Rectal smooth muscle tissue (tissue), 1 donor: Measurements from ENCODE around the gene SHC1.

Experiments used
- H3K27ac ChIP-seq: one replicate; pipeline ENCODE4 v1.7.0; 2013; ENCODE audit warnings: low read depth, low read length, inconsistent platforms
- H3K27me3 ChIP-seq: one replicate; pipeline ENCODE4 v1.7.0; 2013; ENCODE audit warnings: low read length; ENCODE audit not compliant: control insufficient read depth, insufficient read depth
- H3K36me3 ChIP-seq: one replicate; pipeline ENCODE4 v1.7.0; 2013; ENCODE audit warnings: low read length; ENCODE audit not compliant: control insufficient read depth, insufficient read depth
- H3K4me1 ChIP-seq: one replicate; pipeline ENCODE4 v1.7.0; 2013; ENCODE audit warnings: low read length; ENCODE audit not compliant: control insufficient read depth, insufficient read depth
- H3K4me3 ChIP-seq: one replicate; pipeline ENCODE4 v1.7.0; 2013; ENCODE audit warnings: low read length
- H3K9ac ChIP-seq: one replicate; pipeline ENCODE4 v1.7.0; 2013; ENCODE audit warnings: low read length

The SHC1 gene

DNA sequence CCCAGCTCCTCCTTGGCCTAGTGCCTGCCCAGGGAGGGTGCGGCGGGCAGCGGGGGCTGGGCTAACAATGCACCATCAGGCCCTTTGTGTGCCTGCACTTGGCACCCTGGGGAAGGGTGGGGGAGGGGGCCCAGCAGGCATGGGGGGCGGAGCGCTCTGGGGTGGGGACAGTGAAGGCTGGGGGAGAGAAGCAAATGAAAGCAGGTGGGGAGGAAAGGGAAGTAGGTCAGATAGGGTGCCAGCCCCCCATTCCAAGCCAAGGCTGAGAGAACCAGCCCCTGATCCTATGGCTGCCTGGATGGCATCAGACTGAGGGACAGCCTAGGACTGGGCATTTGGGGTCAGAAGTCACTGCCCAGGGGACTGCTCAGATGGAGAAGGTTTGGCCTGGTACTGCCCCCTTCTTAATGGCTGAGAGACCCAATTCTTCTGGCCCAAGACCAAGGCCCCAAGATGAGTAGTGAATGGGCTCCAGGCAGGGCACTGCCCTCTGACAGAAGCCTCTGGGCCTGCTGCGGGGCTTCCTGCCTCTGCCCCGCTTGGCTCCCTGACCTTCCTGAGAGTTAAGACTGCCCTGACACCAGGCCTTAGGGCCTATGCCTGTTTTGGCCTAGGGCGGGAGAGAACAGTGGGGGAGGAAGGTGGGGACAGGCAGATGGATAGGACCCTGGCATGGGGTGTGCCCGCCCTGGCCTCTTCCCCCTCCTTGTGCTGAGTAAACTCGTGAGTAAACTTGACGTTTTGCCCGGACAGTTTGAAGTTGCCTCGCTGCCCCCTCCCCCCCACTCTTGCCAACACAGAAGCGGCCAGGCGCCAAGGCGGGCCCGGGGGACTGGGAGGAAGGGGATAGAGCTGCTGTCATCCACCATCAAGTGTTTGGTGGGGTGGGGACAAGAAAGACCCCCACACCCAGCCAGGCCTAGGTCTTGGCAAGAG, 34.8 kb upstream of the SHC1 start:
- H3K9ac ChIP-seq: peak overlapping the region; percentile 42
- peak overlapping the region; percentile 93 for H3K27ac ChIP-seq
- peak overlapping the region; percentile 89 for H3K4me3 ChIP-seq
- H3K4me1 ChIP-seq: peaks cover 28% of the 10 kb centered on the region
- no peaks in the 10 kb centered on the region for H3K27me3 ChIP-seq
- H3K36me3 ChIP-seq: peaks cover 6% of the 10 kb centered on the region

DNA sequence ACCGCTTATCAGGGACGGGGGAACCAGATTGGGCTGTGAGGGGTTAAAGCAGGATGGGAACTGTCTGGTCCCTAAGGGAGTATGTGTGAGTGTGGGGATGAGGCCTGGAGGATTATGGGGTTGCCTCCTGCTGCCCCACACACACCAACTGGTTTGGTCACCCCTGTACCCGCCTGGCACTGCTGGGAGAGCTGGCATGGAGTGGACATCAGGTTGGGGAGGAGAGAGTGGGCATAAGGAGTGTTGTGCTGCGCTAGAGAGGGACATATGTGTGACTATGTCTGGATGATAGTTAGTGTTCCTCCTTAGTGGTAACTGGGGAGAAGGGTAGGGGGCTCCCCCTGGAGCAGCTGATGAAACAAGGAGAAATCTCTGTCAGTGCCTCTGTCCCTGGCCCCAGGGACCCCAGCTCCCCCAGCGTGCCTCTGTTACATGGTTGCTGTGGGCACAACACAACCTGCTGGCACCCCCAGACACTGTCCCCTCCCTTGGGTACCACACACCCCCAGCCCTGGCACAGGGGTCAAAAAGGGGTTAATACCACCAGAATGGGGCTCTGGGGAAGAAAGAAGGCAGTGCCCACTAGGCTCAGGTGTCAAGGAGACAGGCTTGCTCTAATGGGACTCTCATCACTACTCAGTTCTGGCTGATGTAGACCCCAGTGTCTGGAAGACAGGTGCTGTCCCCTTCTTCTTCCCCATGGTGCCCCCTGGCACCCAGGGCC, 34.0 kb upstream of the SHC1 start:
- peak overlapping the region; percentile 93 for H3K27ac ChIP-seq
- peaks cover 4% of the 10 kb centered on the region for H3K36me3 ChIP-seq
- H3K9ac ChIP-seq: peak overlapping the region; percentile 78
- H3K4me3 ChIP-seq: peak overlapping the region; percentile 89
- peaks cover 32% of the 10 kb centered on the region for H3K4me1 ChIP-seq
- no peaks in the 10 kb centered on the region for H3K27me3 ChIP-seq

DNA sequence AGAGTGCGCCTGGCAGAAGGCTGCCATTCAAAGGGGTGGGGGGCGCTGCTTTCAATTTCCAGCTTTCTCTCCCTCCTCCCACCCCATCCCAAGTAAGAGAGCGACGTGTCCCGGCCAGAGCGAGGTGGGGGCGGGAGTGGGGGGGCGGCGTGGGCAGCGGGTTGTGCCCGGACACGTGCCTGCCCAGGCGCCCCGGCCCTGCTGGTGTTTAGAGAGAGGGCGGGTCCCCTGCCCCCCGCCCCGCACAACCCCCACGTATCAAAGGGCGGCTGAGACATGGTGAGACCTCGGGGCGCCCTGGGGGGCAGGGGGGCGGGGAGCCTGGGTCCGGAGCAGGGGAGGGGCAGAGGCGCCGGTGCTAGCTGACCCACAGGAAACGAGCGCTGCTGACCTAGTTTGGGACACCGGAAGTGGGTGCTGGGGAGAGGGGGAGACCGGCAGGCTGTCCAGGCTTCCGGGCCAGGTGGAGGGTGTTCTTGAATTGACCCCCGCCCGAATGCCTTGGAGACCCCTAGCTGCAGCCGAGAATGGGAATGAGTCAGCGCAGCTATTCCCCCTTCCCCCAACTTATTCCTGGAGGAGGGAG, 33.3 kb upstream of the SHC1 start:
- H3K27ac ChIP-seq: peak overlapping the region; percentile 93
- peaks cover 4% of the 10 kb centered on the region for H3K36me3 ChIP-seq
- H3K4me1 ChIP-seq: peaks cover 35% of the 10 kb centered on the region
- H3K27me3 ChIP-seq: no peaks in the 10 kb centered on the region
- peak overlapping the region; percentile 96 for H3K9ac ChIP-seq
- H3K4me3 ChIP-seq: peak overlapping the region; percentile 89

DNA sequence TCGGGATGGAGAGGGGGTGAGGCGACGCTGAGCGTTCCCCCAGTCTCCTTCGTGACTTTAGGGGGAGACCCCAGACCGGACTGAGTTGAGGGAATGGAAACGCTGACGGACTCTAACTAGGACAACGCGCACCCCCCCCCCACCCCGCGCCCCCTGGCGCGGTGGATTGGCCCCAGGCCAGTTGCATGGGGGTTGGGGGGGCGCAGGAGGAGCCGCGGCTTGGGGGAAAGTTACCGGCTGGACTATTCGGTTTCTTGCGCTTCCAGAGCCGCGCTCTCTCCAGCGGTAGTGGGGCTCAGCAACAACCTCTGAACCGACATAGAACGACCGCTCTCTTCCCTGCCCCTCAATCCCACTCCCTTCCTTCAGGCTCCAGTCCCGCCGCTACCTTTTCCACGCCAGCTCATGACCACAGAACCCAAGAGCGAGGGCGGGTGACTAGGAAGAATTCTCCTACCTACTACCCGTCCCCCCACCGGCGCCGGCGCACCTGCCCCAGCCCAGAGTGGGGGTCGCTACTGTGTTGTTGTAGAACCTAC, 32.7 kb upstream of the SHC1 start:
- H3K27me3 ChIP-seq: no peaks in the 10 kb centered on the region
- H3K4me3 ChIP-seq: peak overlapping the region; percentile 89
- peak overlapping the region; percentile 93 for H3K27ac ChIP-seq
- peak overlapping the region; percentile 96 for H3K9ac ChIP-seq
- H3K36me3 ChIP-seq: peaks cover 4% of the 10 kb centered on the region
- peaks cover 36% of the 10 kb centered on the region for H3K4me1 ChIP-seq

DNA sequence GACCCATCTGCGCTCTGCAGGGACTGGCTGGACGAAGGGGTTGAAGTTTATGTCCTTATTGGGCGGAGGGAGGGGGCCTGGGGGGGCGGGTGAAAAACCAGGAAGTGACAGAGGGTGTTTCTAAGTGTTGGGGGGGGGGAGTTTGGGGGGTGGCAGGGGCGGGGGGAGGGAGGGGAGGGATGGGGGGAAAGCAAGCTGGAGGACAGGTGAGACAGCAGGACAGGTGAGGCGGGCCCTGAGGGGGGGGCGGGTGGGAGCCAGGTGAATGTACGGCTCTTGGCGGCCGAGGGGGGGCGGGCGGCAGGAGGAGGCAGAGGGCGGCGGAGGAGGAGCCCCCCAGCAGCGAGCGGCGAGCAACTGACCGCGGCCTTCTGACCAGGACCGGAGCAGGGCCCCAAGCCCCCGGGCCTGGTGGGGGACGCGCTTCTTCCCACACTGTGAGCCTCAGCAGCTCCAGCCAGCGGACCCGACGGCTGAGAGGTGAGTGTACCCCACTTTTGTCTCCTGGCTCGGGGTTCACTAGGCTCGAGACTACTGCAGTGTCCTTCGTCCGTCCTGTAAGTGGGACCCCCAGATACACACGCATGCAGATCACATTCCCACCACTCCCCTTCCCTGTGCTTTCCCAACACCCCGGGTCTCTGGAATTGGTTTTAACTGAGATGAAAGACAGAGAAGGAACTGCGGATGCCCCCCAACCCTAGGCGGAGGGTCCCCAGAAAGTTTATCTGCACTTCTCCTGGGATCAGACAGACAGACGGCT, 32.1 kb upstream of the SHC1 start, which contains the start of gene ZBTB7B:
TSS of gene ZBTB7B (plus strand) at position 339 of the 763 bp plus-strand sequence. CDS start 11,859 bp downstream, outside the sequence.
- peak within 1 kb of the TSS; percentile 96 for H3K9ac ChIP-seq
- H3K27me3 ChIP-seq: no peaks in the 10 kb centered on the region
- peaks cover 4% of the 10 kb centered on the region for H3K36me3 ChIP-seq
- peak within 1 kb of the TSS; percentile 89 for H3K4me3 ChIP-seq
- peaks cover 36% of the 10 kb centered on the region for H3K4me1 ChIP-seq
- peak within 1 kb of the TSS; percentile 96 for H3K27ac ChIP-seq

DNA sequence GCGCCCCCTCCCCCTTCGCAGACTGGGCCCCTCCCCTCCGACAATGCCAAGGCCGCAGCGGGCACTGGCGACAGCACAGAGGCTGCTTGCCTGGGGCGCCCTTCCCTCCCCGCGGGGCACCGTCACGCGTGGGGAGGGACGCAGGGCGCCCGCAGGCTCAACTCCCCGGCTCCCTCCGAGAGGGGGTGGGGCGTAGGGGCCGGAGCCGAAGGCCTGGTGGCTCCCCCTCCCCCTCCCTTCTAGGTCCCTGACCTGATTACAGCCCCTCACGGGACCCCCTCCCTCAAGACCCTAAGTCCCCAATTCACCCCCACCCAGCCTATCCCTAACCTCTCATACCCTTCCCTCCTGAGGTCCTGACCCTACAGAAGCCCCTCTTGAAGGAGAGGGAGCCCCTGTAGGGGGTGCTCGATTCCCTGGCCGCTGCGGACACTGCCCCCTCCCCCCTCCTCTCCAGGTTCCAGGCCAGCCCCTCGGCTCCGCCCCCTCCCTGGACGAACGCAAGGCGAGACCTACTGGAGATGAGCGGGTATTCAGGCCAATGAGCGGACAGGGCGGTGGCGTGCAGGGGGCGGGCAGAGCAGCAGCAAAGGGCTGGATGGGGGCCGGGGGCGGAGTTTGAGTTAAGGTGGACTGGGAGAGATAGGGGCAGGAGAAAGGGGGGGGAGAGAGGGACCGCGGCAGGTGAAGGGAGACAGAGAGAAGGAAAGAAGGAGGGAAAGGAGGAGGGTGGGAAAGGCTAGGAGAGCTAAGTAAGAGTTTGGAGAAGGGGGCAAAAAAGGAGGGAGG, 31.3 kb upstream of the SHC1 start:
- no peaks in the 10 kb centered on the region for H3K27me3 ChIP-seq
- peak overlapping the region; percentile 71 for H3K9ac ChIP-seq
- H3K27ac ChIP-seq: peak overlapping the region; percentile 96
- H3K4me3 ChIP-seq: peak overlapping the region; percentile 88
- peaks cover 29% of the 10 kb centered on the region for H3K4me1 ChIP-seq
- peaks cover 4% of the 10 kb centered on the region for H3K36me3 ChIP-seq

DNA sequence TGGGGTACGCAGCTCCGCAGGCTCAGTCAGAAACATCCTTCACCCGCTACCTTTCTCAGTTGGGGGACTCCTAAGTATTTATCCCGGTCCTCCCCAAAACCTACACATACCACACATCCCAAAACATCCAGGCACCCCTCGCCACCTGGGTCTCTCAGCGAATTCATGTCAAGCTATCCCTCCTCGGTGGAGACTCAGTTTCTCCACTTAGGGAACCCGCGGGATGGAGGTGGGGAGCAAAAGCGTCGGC, 30.8 kb upstream of the SHC1 start:
- Histone ChIP-seq H3K36me3 (peaks cover 2% of the 10 kb centered on the region), H3K27ac (peak overlapping the region; percentile 96), H3K9ac (peak overlapping the region; percentile 85), H3K27me3 (no peaks in the 10 kb centered on the region), H3K4me1 (peaks cover 28% of the 10 kb centered on the region), H3K4me3 (peak overlapping the region; percentile 88)

DNA sequence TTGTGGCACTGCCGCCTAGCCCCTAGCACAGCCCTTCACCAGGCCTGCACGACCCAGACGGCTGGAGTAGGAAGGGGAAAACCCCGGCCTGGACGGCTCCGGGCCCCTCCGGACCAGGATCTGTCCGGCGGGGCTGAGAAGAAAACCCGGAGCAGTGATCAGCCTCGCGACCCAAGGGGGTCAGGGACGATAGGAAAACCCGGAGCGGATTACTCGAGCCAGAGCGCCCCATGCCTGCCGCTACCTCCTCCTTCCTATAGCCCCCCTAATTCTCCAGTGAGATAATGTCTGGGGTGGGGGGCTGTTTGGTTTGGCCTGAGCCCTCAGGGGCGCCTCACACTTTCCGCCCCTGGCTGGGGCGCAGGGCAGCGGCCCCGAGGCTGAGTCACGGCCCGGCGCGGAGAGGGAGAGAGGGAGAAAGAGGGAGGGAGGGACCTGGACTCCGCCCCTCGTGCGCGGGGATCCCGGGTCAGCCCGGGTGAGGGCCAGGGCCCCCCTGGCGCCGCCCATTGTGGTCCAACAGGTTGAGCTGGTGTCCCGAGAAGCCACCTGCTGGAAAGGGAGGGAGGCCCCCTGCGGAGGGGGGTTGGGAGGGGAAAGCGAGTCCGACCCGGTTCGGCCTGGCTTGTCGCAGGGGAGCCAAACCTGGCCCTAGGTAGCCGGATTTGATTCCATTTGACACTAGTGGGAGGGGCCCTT, 30.3 kb upstream of the SHC1 start:
- Histone ChIP-seq H3K9ac (peak overlapping the region; percentile 85), H3K27me3 (no peaks in the 10 kb centered on the region), H3K27ac (peak overlapping the region; percentile 96)

DNA sequence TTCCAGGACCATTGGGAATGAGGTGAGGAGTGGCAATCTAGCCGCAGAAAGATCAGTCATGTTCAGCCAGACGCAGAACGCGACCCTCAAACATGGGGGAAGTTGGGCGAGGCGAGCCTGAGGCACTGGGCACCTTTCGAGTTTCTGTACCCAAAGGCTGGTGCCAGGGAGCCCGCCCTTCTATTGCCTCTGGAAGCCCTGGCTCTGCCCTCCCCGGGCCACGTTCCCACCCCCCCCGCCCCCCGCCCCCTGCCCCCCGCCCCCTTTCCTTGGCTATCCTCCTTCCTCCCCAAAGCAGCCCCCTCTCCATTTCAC, 29.8 kb upstream of the SHC1 start:
- Histone ChIP-seq H3K4me1 (peaks cover 18% of the 10 kb centered on the region), H3K9ac (peak overlapping the region; percentile 10), H3K27me3 (no peaks in the 10 kb centered on the region), H3K4me3 (peak overlapping the region; percentile 88), H3K36me3 (no peaks in the 10 kb centered on the region), H3K27ac (peak overlapping the region; percentile 96)

More for the DNA sequence above, 30.3 kb upstream of the SHC1 start:
- Histone ChIP-seq H3K4me3 (peak overlapping the region; percentile 88), H3K4me1 (peaks cover 23% of the 10 kb centered on the region), H3K36me3 (no peaks in the 10 kb centered on the region)

DNA sequence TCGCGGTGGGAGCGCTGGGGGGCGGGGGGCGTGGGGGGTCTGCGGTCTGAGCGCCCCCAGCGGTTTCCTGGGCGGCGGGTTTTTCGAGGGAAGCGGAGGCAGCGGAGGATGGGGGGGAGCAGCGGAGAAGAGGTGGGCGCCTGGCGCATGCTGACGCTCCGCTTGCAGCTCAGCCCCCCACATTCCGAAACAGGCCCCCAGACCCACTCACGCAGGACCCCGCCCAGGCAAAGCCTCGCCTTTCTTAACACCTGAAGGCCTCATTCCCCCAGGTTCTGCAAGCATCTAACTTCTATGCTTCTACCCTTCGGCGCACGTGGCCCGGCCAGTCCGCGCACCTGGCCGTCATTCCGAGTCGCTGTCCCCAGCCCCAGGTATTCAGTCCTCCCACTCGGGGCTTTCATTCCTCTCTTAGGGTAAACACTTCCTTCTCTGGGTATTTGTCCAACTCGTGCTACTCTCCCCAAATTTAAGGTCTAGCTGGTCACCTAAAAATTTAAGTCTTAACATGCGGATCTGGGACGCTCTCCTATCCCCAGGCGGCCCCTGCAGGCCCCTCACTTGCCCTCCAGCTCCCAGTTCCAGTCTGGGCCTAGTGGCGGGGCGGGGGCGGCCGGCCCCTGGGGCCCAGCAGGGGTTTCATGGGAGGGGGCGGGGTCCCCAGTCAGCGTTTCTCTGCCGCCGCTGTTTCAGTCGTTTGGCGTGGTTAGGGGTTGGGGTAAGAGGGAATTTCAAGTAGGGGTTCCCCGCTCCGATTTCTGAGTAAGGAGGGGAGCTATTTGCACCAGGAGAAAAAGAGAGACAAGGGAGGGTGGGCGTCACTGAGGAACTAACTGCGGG, 29.2 kb upstream of the SHC1 start:
- Histone ChIP-seq H3K9ac (peak overlapping the region; percentile 24), H3K36me3 (no peaks in the 10 kb centered on the region), H3K27ac (peak overlapping the region; percentile 96), H3K27me3 (no peaks in the 10 kb centered on the region), H3K4me1 (peaks cover 16% of the 10 kb centered on the region), H3K4me3 (peak overlapping the region; percentile 88)
